ENCODE results near the gene SEC23A.
"Not testable (repeated sequence)": the region's sequence is repeated elsewhere in the genome, so short reads cannot be mapped to it uniquely, and the experiment has no call there.

Gene SEC23A

GRCh38 chr14:39102969-39103957, at the start of gene SEC23A:
TSS of gene SEC23A (minus strand) at chr14:39103235. CDS start at chr14:39096118, 7,117 bp downstream.
- peak; percentile 89 for DNase-seq

GRCh38 chr14:39145266-39145966, 42.4 kb upstream of the SEC23A start:
- no peak for DNase-seq

- DNase-seq: not testable (repeated sequence)
These were observed 40.2 kb upstream of the SEC23A start for GRCh38 chr14:39143226-39143625.

- not testable (repeated sequence) for DNase-seq
These were observed 38.6 kb upstream of the SEC23A start for GRCh38 chr14:39141623-39142022.

GRCh38 chr14:39140170-39140569, 37.1 kb upstream of the SEC23A start:
- no peak for DNase-seq

GRCh38 chr14:39138440-39138839, 35.4 kb upstream of the SEC23A start:
- no peak for DNase-seq

GRCh38 chr14:39137835-39138234, 34.8 kb upstream of the SEC23A start:
- DNase-seq: not testable (repeated sequence)

- DNase-seq: no peak
These were observed 19.5 kb upstream of the SEC23A start for GRCh38 chr14:39122330-39123138.

GRCh38 chr14:39114073-39114838, 11.2 kb upstream of the SEC23A start, which contains the start of gene GEMIN2:
TSS of gene GEMIN2 (plus strand) at chr14:39114323. CDS start at chr14:39114339, 16 bp downstream.
- DNase-seq: peak; percentile 98

GRCh38 chr14:39113685-39114072, 10.6 kb upstream of the SEC23A start:
- no peak for DNase-seq

- no peak for DNase-seq
These were observed 7.1 kb upstream of the SEC23A start for GRCh38 chr14:39109893-39110715.

GRCh38 chr14:39108791-39109190, 5.8 kb upstream of the SEC23A start:
- no peak for DNase-seq

GRCh38 chr14:39107591-39107996, 4.6 kb upstream of the SEC23A start:
- DNase-seq: peak; percentile 63

- not testable (repeated sequence) for DNase-seq
These were observed 1.2 kb upstream of the SEC23A start for GRCh38 chr14:39104078-39104801.

GRCh38 chr14:39102265-39102968, 618 bp downstream of the SEC23A start:
- DNase-seq: peak; percentile 15

GRCh38 chr14:39099748-39100147, 3.3 kb downstream of the SEC23A start:
- DNase-seq: no peak

GRCh38 chr14:39099215-39099614, 3.8 kb downstream of the SEC23A start:
- not testable (repeated sequence) for DNase-seq

GRCh38 chr14:39097159-39097558, 5.9 kb downstream of the SEC23A start:
- no peak for DNase-seq

GRCh38 chr14:39094515-39094914, 8.5 kb downstream of the SEC23A start:
- DNase-seq: no peak

GRCh38 chr14:39091716-39092115, 11.3 kb downstream of the SEC23A start:
- no peak for DNase-seq

Measured in NCI-H2171 treated with DMSO at 0.1 percent for 48 hours (cell line).